Measurements from ENCODE around the gene TRIM63. TPM values are rescaled to one million over a fixed set of nuclear protein-coding genes. Genes with fewer than 3 reads are reported as not detected.

The TRIM63 gene
- total and polyA plus RNA-seq, 2 of the 13 experiments (the other 11 are each of a cell fraction or from before 2014, with no cell fraction given), result not detected

- CTCF ChIA-PET (ENCODE audit: low intra/inter-chr PET ratio, low total read pairs), result no interaction called here
- Histone ChIP-seq H4K20me1 (ENCODE audit: insufficient read depth, low read length) (no peaks in the 10 kb centered on the region), H3K9ac (ENCODE audit: insufficient read depth, low read depth, low read length) (peak overlapping the region; percentile 91), H2AFZ (ENCODE audit: low read length) (no peak overlapping the region), H3K4me3 (replicated peaks in 1 of 3; ENCODE audit: insufficient read depth in 1 of 3, low read depth in 2 of 3, low read length in 3 of 3) (peak overlapping the region; percentile 71 to 98 (median 87)), H3K79me2 (ENCODE audit: insufficient read depth, low read length) (peaks cover 7% of the 10 kb centered on the region), H3K36me3 (replicated peaks in 1 of 2; ENCODE audit: control insufficient read depth in 1 of 2, insufficient read depth in 2 of 2, low read length in 2 of 2) (peaks cover 4 to 20% of the 10 kb centered on the region in 2 experiments; a peak in 3 of 5 replicates), H3K4me1 (ENCODE audit: insufficient read depth, low read length) (peaks cover 32% of the 10 kb centered on the region), H3K4me2 (ENCODE audit: low read depth, low read length) (peak overlapping the region; percentile 94), H3K9me3 (ENCODE audit: low read length) (no peaks in the 10 kb centered on the region), H3K27me3 (ENCODE audit: control insufficient read depth in 1 of 2, insufficient read depth in 2 of 2, low read length in 2 of 2) (no peaks in the 10 kb centered on the region; a peak in 1 of 5 replicates), H3K27ac (ENCODE audit: extremely low read length, insufficient read depth, low read length) (peak overlapping the region; percentile 93)
- no TSS peak for BruUV-seq (replicated peaks)
- POLR2A ChIA-PET, result interaction anchor here (1.1 to 2.3 kb wide), 2 partner anchors 33 to 57 kb away, joined by 3 to 8 read pairs; partner anchors contain the start of gene ZNF593
- DNase-seq (ENCODE audit: low spot score) (no peak), FAIRE-seq (no peak), ATAC-seq (peak; percentile 39)
- in situ Hi-C loops (cut with HindIII; ENCODE audit: extremely low pct_ligation_motif_present, low pct_unique_long_range_greater_than_20kb) (no loop called here), intact Hi-C loops (cut with micrococcal nuclease; ENCODE audit: unreplicated experiment) (loop anchor here (5.0 kb wide), 2 partner anchors 50 to 75 kb away; no protein-coding TSS in a partner anchor)
- WGBS (ENCODE audit: low lambda C conversion rate), result 3% methylated on average over 9 of the region's 9 CpGs
- TF ChIP-seq E2F1 (CRISPR knock-in tag; IDR thresholded peaks at IDR 0.05) (peak; percentile 5; the same call in 1 of the 2 replicates), ZNF850 (CRISPR knock-in tag; conservative IDR thresholded peaks at IDR 0.05) (0 out of 2 replicates have a peak, but pooled peaks have one; percentile 33), MED8 (CRISPR knock-in tag; IDR thresholded peaks at IDR 0.05; ENCODE audit: insufficient replicate concordance) (no peak), DR1 (CRISPR knock-in tag; IDR thresholded peaks at IDR 0.05) (0 out of 2 replicates have a peak, but pooled peaks have one; percentile 20), ZNF788 (CRISPR knock-in tag; IDR thresholded peaks at IDR 0.05; ENCODE audit: borderline replicate concordance) (0 out of 2 replicates have a peak, but pooled peaks have one; percentile 9), ZNF672 (CRISPR knock-in tag; IDR thresholded peaks at IDR 0.05) (no peak), SSRP1 (CRISPR knock-in tag; IDR thresholded peaks at IDR 0.05) (no peak), ZNF337 (CRISPR knock-in tag; IDR thresholded peaks at IDR 0.05; ENCODE audit: borderline replicate concordance, low read depth) (peak; percentile 8; the same call in 1 of the 2 replicates), KLF16 (CRISPR knock-in tag; IDR thresholded peaks at IDR 0.05) (no peak), HDAC1 (CRISPR knock-in tag; IDR thresholded peaks at IDR 0.05) (0 out of 2 replicates have a peak, but pooled peaks have one; percentile 11), PAX8 (CRISPR knock-in tag; IDR thresholded peaks at IDR 0.05; ENCODE audit: borderline replicate concordance) (no peak), ATF4 (CRISPR knock-in tag; IDR thresholded peaks at IDR 0.05) (no peak), YEATS4 (CRISPR knock-in tag; IDR thresholded peaks at IDR 0.05; ENCODE audit: borderline replicate concordance) (0 out of 2 replicates have a peak, but pooled peaks have one; percentile 5), ATF5 (CRISPR knock-in tag; IDR thresholded peaks at IDR 0.05; ENCODE audit: low read depth) (no peak), ZNF263 (CRISPR knock-in tag; IDR thresholded peaks at IDR 0.05) (0 out of 2 replicates have a peak, but pooled peaks have one; percentile 1), ZNF468 (CRISPR knock-in tag; IDR thresholded peaks at IDR 0.05) (0 out of 2 replicates have a peak, but pooled peaks have one; percentile 17), ISL2 (CRISPR knock-in tag; IDR thresholded peaks at IDR 0.05) (0 out of 2 replicates have a peak, but pooled peaks have one; percentile 28), FOSL2 (CRISPR knock-in tag; IDR thresholded peaks at IDR 0.05) (no peak), BORCS8-MEF2B (CRISPR knock-in tag; IDR thresholded peaks at IDR 0.05) (no peak), RNF2 (conservative IDR thresholded peaks at IDR 0.05; ENCODE audit: low read depth) (0 out of 2 replicates have a peak, but pooled peaks have one; percentile 2), HDAC2 (CRISPR knock-in tag; IDR thresholded peaks at IDR 0.05) (0 out of 2 replicates have a peak, but pooled peaks have one; percentile 8), ZBTB1 (CRISPR knock-in tag; IDR thresholded peaks at IDR 0.05; ENCODE audit: borderline replicate concordance) (no peak)
Measured at GRCh38 chr1:26112407-26112775, 45.0 kb upstream of the TRIM63 start.
